ENCODE data around the gene TBCD.
"Not testable (repeated sequence)": the region's sequence is repeated elsewhere in the genome, so short reads cannot be mapped to it uniquely, and the experiment has no call there.

Gene TBCD

GRCh38 chr17:82967268-82968032, 215.6 kb downstream of the TBCD start:
- H3K4me3 ChIP-seq (ENCODE audit: low read depth, low read length): no peak overlapping the region
- TF ChIP-seq MYC (IDR thresholded peaks at IDR 0.05; ENCODE audit: low read depth, low read length): no peak
- no peak for TF ChIP-seq CTCF (IDR thresholded peaks at IDR 0.05; ENCODE audit: low read depth, low read length)
- TF ChIP-seq, protein P1, sequence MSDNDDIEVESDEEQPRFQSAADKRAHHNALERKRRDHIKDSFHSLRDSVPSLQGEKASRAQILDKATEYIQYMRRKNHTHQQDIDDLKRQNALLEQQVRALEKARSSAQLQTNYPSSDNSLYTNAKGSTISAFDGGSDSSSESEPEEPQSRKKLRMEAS (IDR thresholded peaks at IDR 0.05; ENCODE audit: low read depth, low read length): no peak
- no peak for TF ChIP-seq POLR2A (IDR thresholded peaks at IDR 0.05; ENCODE audit: extremely low read depth, insufficient read length)
- DNase-seq (ENCODE audit: low read depth): no peak

DNA sequence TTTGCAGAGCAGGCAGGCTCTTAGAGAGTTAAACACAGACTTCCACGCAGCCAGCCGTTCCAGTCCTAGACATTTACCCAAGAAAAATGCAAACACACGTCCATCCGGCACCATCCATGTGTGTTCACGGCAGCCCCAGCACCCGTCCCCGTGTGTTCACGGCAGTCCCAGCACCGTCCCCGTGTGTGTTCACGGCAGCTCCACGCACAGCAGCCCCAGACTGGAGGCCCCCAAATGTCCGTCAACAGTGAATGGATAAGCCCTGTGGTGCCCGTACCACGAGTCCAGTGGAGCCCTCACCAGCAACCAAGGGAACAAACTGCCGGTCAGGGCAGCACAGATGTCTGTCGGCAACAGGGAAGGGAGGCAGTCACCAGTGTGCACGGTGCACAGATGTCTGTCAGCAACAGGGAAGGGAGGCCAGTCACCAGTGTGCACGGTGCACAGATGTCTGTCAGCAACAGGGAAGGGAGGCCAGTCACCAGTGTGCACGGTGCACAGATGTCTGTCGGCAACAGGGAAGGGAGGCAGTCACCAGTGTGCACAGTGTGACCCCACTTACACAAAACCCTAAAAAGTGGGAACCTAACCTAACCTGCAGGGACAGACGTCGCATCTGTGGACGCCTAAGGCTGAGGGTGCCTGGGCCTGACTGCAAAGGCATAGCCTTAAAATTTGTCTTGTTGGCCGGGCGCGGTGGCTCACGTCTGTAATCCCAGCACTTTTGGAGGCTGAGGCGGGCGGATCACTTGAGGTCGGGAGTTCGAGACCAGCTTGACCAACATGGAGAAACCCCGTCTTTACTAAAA, 216.4 kb downstream of the TBCD start:
- not testable (repeated sequence) for H3K4me3 ChIP-seq (ENCODE audit: low read depth, low read length)

GRCh38 chr17:82970067-82970466, 218.2 kb downstream of the TBCD start:
- H3K4me3 ChIP-seq (ENCODE audit: low read depth, low read length): no peak overlapping the region
- TF ChIP-seq CTCF (IDR thresholded peaks at IDR 0.05; ENCODE audit: low read depth, low read length) (no peak), MYC (IDR thresholded peaks at IDR 0.05; ENCODE audit: low read depth, low read length) (no peak), POLR2A (IDR thresholded peaks at IDR 0.05; ENCODE audit: extremely low read depth, insufficient read length) (no peak)
- TF ChIP-seq, protein P1 (IDR thresholded peaks at IDR 0.05; ENCODE audit: low read depth, low read length): no peak
- DNase-seq (ENCODE audit: low read depth): no peak

More for the DNA sequence above, 216.4 kb downstream of the TBCD start:
- not testable (repeated sequence) for DNase-seq (ENCODE audit: low read depth)

GRCh38 chr17:82970818-82971590, 219.1 kb downstream of the TBCD start:
- DNase-seq (ENCODE audit: low read depth): no peak
- no peak overlapping the region for H3K4me3 ChIP-seq (ENCODE audit: low read depth, low read length)
- TF ChIP-seq CTCF (IDR thresholded peaks at IDR 0.05; ENCODE audit: low read depth, low read length): no peak
- no peak for TF ChIP-seq POLR2A (IDR thresholded peaks at IDR 0.05; ENCODE audit: extremely low read depth, insufficient read length)
- TF ChIP-seq, protein P1 (IDR thresholded peaks at IDR 0.05; ENCODE audit: low read depth, low read length): no peak
- no peak for TF ChIP-seq MYC (IDR thresholded peaks at IDR 0.05; ENCODE audit: low read depth, low read length)

DNA sequence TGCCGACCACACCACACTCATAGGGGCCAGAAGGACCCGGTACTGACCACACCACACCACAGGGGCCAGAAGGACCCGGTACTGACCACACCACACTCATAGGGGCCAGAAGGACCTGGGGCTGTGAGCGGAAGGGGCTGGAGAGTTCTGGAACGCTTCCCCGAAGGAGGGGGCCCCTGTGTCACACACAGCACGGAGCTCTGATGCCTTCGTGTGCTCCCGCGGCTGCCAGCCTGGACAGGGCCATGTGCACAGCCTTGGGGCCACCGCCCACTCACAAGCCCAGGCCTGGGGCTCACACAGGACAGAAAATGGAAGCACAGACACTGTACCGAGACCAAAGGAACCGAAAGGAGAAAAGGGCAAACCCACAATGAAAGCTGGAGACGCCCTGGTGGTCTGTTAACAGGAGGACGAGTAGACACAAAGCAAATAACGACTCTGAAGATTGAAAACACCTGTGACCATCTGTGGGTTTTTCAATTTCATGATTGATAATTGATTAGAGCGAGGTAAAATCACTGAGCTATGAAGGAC, 221.0 kb downstream of the TBCD start:
- DNase-seq (ENCODE audit: low read depth): no peak
- no peak overlapping the region for H3K4me3 ChIP-seq (ENCODE audit: low read depth, low read length)
- TF ChIP-seq CTCF (IDR thresholded peaks at IDR 0.05; ENCODE audit: low read depth, low read length) (no peak), MYC (IDR thresholded peaks at IDR 0.05; ENCODE audit: low read depth, low read length) (no peak), POLR2A (IDR thresholded peaks at IDR 0.05; ENCODE audit: extremely low read depth, insufficient read length) (no peak)
- TF ChIP-seq, protein P1 (IDR thresholded peaks at IDR 0.05; ENCODE audit: low read depth, low read length): no peak

Measured in NB4 (cell line).